Common myeloid progenitor, CD34-positive (primary cell): ENCODE data around the gene KLHL36.

Source experiments
- CTCF ChIA-PET: fragments of 350-600 bp; sonication (Branson Sonifier 250); formaldehyde crosslinking; loops from one replicate; lab custom pipeline; 2021; ENCODE audit warnings: antibody characterized with exemption; lab: Charles Lee
- POLR2A ChIA-PET: fragments of 350-600 bp; sonication (Branson Sonifier 250); formaldehyde crosslinking; loops from one replicate; lab custom pipeline; 2021; ENCODE audit warnings: antibody characterized with exemption; lab: Charles Lee
- DNase-seq, 3 donors: peaks; one replicate each; pipeline versions ENCODE4 v3.0.0 to v3.0.0-alpha.2; 2013
- H3K27ac ChIP-seq, 2 experiments: 1 replicate in 1 of 2; 2 replicates in 1 of 2; pipeline ENCODE4 v1.7.0; 2013; ENCODE audit warnings: inconsistent platforms in 2 of 2, low read length in 2 of 2, mild to moderate bottlenecking in 2 of 2, low read depth in 1 of 2, moderate library complexity in 1 of 2; ENCODE audit not compliant: severe bottlenecking in 2 of 2, insufficient read depth in 1 of 2, poor library complexity in 1 of 2
- H3K27me3 ChIP-seq, 5 experiments: replicated peaks in 2 of 5; 1 replicate in 3 of 5; 2 replicates in 2 of 5; pipeline versions ENCODE4 v1.6.1 to v1.7.0; 2013; ENCODE audit warnings: low read length in 4 of 5, mild to moderate bottlenecking in 2 of 5, moderate library complexity in 2 of 5, inconsistent platforms in 1 of 5; ENCODE audit not compliant: insufficient read depth in 5 of 5, control insufficient read depth in 4 of 5
- H3K36me3 ChIP-seq, 4 experiments: 1 replicate in 2 of 4; 2 replicates in 2 of 4; pipeline versions ENCODE4 v1.6.1 to v1.7.0; 2013; ENCODE audit warnings: low read length in 3 of 4, control low read depth in 1 of 4, mild to moderate bottlenecking in 1 of 4; ENCODE audit not compliant: control insufficient read depth in 4 of 4, insufficient read depth in 4 of 4
- H3K4me1 ChIP-seq, 4 experiments: 1 replicate in 3 of 4; 2 replicates in 1 of 4; pipeline versions ENCODE4 v1.6.1 to v1.7.1; 2013; ENCODE audit warnings: low read length in 3 of 4, mild to moderate bottlenecking in 3 of 4, control low read depth in 1 of 4, inconsistent platforms in 1 of 4, moderate library complexity in 1 of 4; ENCODE audit not compliant: control insufficient read depth in 4 of 4, insufficient read depth in 4 of 4; ENCODE audit errors: control extremely low read depth in 1 of 4
- H3K4me3 ChIP-seq, 7 experiments: 1 replicate in 4 of 7; 2 replicates in 3 of 7; pipeline versions ENCODE4 v1.5.1 to v1.7.0; 2013; ENCODE audit warnings: mild to moderate bottlenecking in 7 of 7, low read length in 6 of 7, moderate library complexity in 6 of 7, inconsistent platforms in 2 of 7, low read depth in 2 of 7, control low read depth in 1 of 7; ENCODE audit not compliant: insufficient read depth in 4 of 7, control insufficient read depth in 1 of 7; ENCODE audit errors: extremely low read depth in 1 of 7
- H3K9me3 ChIP-seq, 5 experiments: 1 replicate in 4 of 5; 2 replicates in 1 of 5; pipeline versions ENCODE4 v1.6.1 to v1.7.1; 2013; ENCODE audit warnings: low read length in 4 of 5, mild to moderate bottlenecking in 2 of 5, inconsistent platforms in 1 of 5, low read depth in 1 of 5, moderate library complexity in 1 of 5; ENCODE audit not compliant: control insufficient read depth in 4 of 5, insufficient read depth in 2 of 5; ENCODE audit errors: control extremely low read depth in 1 of 5
- WGBS: methylation state at CpG from one replicate; pipeline ENCODE4 v1.1.5; 2013; ENCODE audit not compliant: insufficient coverage; 5-methylcytosine and 5-hydroxymethylcytosine counted together

The KLHL36 gene

GRCh38 chr16:84659656-84660300, 11.5 kb downstream of the KLHL36 start:
- POLR2A ChIA-PET: no interaction called here
- WGBS: 97% methylated on average over 26 of the region's 27 CpGs

GRCh38 chr16:84660973-84661372, 12.7 kb downstream of the KLHL36 start:
- CTCF ChIA-PET: no interaction called here
- H3K36me3 ChIP-seq: peaks cover 6 to 88% (median 71%) of the 10 kb centered on the region in 4 experiments

More at GRCh38 chr16:84659656-84660300, 11.5 kb downstream of the KLHL36 start:
- Histone ChIP-seq H3K4me3 (no peak overlapping the region), H3K36me3 (peaks cover 6 to 82% (median 65%) of the 10 kb centered on the region in 4 experiments), H3K9me3 (no peaks in the 10 kb centered on the region), H3K27me3 (no peaks in the 10 kb centered on the region), H3K27ac (no peak overlapping the region), H3K4me1 (peaks cover 0 to 3% (median 1%) of the 10 kb centered on the region in 4 experiments)
- CTCF ChIA-PET: interaction anchor here (1.1 kb wide), 1 partner anchor 13 kb away, joined by 3 read pairs; no protein-coding TSS in a partner anchor
- no peak for DNase-seq

GRCh38 chr16:84661418-84662060, 13.2 kb downstream of the KLHL36 start:
- no peaks in the 10 kb centered on the region for H3K27me3 ChIP-seq
- peaks cover 8 to 93% (median 76%) of the 10 kb centered on the region in 4 experiments for H3K36me3 ChIP-seq
- H3K9me3 ChIP-seq: no peaks in the 10 kb centered on the region
- H3K4me3 ChIP-seq: no peak overlapping the region
- H3K27ac ChIP-seq: no peak overlapping the region
- no peak for DNase-seq
- ChIA-PET CTCF (interaction anchor here (1.4 to 1.5 kb wide), 2 partner anchors 11 to 92 kb away, joined by 3 to 13 read pairs; no protein-coding TSS in a partner anchor), POLR2A (interaction anchor here (1.6 kb wide), 1 partner anchor 13 kb away, joined by 3 read pairs; the partner anchor contains the start of gene KLHL36)
- WGBS: 97% methylated on average over 51 of the region's 51 CpGs
- H3K4me1 ChIP-seq: peaks cover 0 to under 1% (median under 1%) of the 10 kb centered on the region in 4 experiments

More at GRCh38 chr16:84660973-84661372, 12.7 kb downstream of the KLHL36 start:
- Histone ChIP-seq H3K4me1 (peaks cover 0 to 3% (median 1%) of the 10 kb centered on the region in 4 experiments), H3K9me3 (no peaks in the 10 kb centered on the region), H3K27ac (no peak overlapping the region), H3K4me3 (no peak overlapping the region), H3K27me3 (no peaks in the 10 kb centered on the region)
- 96% methylated on average over 7 of the region's 7 CpGs for WGBS
- DNase-seq: no peak
- POLR2A ChIA-PET: no interaction called here

- ChIA-PET POLR2A (interaction anchor here (1.6 kb wide), 1 partner anchor 14 kb away, joined by 3 read pairs; the partner anchor contains the start of gene KLHL36), CTCF (interaction anchor here (1.0 to 1.5 kb wide), 5 partner anchors 10 to 91 kb away, joined by 3 to 13 read pairs (median 3); no protein-coding TSS in a partner anchor)
- H3K9me3 ChIP-seq: no peaks in the 10 kb centered on the region
- 100% methylated on average over 6 of the region's 9 CpGs for WGBS
- no peak overlapping the region for H3K4me3 ChIP-seq
- no peaks in the 10 kb centered on the region for H3K4me1 ChIP-seq
- no peak overlapping the region for H3K27ac ChIP-seq
- no peak for DNase-seq
- H3K27me3 ChIP-seq: no peaks in the 10 kb centered on the region
- peaks cover 6 to 84% (median 69%) of the 10 kb centered on the region in 4 experiments for H3K36me3 ChIP-seq
Measured at GRCh38 chr16:84662471-84662870, 14.2 kb downstream of the KLHL36 start.

GRCh38 chr16:84663433-84664101, 15.3 kb downstream of the KLHL36 start:
- POLR2A ChIA-PET: interaction anchor here (0.5 kb wide), 1 partner anchor 59 kb away, joined by 6 read pairs; no protein-coding TSS in a partner anchor
- H3K27ac ChIP-seq: no peak overlapping the region
- no peaks in the 10 kb centered on the region for H3K9me3 ChIP-seq
- CTCF ChIA-PET: interaction anchor here (0.7 to 1.4 kb wide), 7 partner anchors 9 to 91 kb away, joined by 3 to 5 read pairs (median 4); no protein-coding TSS in a partner anchor
- H3K4me1 ChIP-seq: no peaks in the 10 kb centered on the region
- no peaks in the 10 kb centered on the region for H3K27me3 ChIP-seq
- no peak for DNase-seq
- peaks cover 4 to 82% (median 59%) of the 10 kb centered on the region in 4 experiments for H3K36me3 ChIP-seq
- WGBS: 83% methylated on average over 6 of the region's 9 CpGs
- H3K4me3 ChIP-seq: no peak overlapping the region

- ChIA-PET POLR2A (no interaction called here), CTCF (interaction anchor here (1.5 to 1.6 kb wide), 2 partner anchors 30 to 74 kb away, joined by 5 to 9 read pairs; no protein-coding TSS in a partner anchor)
- Histone ChIP-seq H3K9me3 (no peaks in the 10 kb centered on the region), H3K36me3 (peaks cover 4 to 65% (median 42%) of the 10 kb centered on the region in 4 experiments), H3K27me3 (no peaks in the 10 kb centered on the region), H3K4me1 (no peaks in the 10 kb centered on the region), H3K27ac (no peak overlapping the region), H3K4me3 (no peak overlapping the region)
- WGBS: 71% methylated on average over 2 of the region's 2 CpGs
- no peak for DNase-seq
Measured at GRCh38 chr16:84665359-84665758, 17.0 kb downstream of the KLHL36 start.
